Measurements from ENCODE around the gene DMRT3.

DMRT3 gene

GRCh38 chr9:1005043-1005667 is 28.7 kb downstream of the DMRT3 start:
- no peak for DNase-seq

GRCh38 chr9:1007312-1007711 is 30.9 kb downstream of the DMRT3 start:
- no peak for DNase-seq

GRCh38 chr9:1008216-1008615 is 31.8 kb downstream of the DMRT3 start:
- DNase-seq, result no peak

GRCh38 chr9:1009101-1009707 is 32.7 kb downstream of the DMRT3 start:
- DNase-seq, result peak; percentile 53

DNA sequence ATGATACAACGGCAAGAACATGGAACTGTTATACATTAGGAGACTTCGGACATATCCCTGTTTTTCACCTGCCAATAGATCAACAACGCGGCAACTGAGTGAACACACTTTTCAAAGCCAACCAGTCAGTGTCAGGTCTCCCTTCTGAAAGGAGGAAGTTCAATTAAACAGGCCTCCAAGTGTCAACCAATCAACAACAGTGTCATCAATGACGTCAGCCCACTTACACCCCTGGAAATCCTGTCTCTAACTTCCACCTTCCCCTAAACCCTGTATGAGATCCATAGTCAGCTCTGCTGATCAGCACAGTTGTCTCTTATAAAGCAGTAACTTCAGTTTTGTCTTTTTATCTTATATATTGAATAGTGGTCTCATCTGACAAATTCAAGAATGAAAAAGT is 36.6 kb downstream of the DMRT3 start:
- DNase-seq, result no peak

- DNase-seq, result no peak
Measured at GRCh38 chr9:1014225-1014624, 37.8 kb downstream of the DMRT3 start.

- no peak for DNase-seq
Measured at GRCh38 chr9:1014640-1015039, 38.2 kb downstream of the DMRT3 start.

GRCh38 chr9:1018121-1018520 is 41.7 kb downstream of the DMRT3 start:
- no peak for DNase-seq

DNA sequence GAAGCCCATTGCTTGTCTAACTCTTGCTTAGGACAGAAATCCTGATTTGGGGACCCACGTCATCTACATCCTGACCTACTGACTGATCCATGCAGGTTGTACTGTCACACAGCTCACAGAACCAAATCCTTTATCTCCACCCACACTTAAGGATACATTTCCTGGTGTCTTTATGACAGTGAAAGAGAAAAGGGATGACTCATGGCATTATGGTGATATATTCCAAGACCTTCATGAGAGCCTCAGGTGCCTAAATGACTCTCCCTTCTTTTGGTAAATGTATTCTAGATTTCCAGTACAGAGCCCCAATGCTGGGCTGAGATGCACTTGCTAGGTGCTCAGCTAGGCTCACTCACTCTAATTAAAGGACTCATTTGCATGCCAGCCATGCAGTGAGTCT is 47.7 kb downstream of the DMRT3 start:
- no peak for DNase-seq

DNA sequence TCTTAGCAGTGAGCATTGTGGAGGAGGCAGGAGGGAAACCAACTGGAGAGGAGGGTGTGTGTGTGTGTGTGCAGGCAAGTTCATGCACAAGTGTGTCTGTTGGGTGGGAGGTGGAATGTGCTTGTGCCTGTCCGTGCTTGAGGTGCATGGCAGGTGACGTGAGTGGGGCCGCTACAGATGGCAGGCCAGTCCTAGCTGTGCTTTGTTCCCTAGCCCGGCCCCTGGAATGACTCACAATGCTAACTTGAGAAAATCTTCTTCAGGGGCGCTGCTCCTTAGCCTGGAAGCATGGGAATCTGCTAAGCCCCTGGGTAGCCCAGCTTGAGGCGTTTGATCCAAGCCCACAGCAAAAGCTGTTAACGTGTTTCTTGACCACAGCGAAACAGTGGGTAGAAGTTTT is 48.7 kb downstream of the DMRT3 start:
- DNase-seq, result no peak

DNA sequence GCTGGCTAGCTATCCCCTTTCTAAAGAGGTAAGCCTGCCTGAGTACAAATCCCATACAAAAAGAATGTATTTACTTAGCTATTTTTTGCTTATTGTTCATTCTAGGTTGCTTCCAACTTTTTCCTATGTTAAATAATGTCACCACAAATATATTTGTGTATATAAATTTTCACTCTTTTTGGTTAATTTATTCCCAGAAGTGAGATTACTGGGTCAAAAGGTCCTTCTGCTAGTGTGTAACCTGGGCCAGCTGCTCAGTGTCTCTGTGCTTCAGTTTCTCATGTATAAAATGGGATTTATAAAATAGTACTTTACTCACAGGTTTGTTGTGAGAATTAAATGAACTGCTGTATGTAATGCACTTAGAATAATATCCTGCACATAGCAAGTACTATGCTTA is 49.8 kb downstream of the DMRT3 start:
- no peak for DNase-seq

DNA sequence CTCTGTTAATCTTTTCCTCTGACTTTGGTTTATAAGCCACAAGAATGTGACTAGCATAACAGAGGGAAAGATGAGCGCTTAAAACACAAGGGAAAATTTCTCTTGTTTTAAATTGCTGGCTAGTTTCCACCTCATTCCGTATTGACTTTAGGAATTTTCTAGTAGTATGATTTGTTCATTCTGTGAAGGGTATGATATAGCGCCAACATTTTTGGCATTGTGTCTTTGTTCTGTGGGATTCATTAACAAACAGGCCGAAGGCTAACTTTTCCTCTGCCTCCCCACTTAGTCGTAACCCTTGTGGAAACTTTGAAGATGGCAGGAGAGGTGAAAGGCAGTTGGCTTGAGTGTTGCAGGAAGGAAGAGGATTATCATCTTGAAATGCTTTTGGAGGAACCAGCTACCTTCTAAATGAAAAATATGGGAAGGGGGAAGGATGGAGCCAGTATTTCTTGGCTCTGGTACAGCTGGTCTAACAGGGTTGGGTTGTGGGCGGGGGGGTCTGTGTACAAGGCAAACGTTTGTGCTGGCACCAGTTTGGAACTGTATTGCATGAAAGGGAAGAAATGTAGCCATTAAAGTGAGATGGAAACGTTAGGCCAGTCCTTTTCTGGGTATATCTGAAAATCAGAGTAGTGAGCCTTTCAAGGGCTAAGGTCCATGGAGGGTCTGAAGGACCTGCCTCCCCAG is 52.2 kb downstream of the DMRT3 start:
- no peak for DNase-seq

DNA sequence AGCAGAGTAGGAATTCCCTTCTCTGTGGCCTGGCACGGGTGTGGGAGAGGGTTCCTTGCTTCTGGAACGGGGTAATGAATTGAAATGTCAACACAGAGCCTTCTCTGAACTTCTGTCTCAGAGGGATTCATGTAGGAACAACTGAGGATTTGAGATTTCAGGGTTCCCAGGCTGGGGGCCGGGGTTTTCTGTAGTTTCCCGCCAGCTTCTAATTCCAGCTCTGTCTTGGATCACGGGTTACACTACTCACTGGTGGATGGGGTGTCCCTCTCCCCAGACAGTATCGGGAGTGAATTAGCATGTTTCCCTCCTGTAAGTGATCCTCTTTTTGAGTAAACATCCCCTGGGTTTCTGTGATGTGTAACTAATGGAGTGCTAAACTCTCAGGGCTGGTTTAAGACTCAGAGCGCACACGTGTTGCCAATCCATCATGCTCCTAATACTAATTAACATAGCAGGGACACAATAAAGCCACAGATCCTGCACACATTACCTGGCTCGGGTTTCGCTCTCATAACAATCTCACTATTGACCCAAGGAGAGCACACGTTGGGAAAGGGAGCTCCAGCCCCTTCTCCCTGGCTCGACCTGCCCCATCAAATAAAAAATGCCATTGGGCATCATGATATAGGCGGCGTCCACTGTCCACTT is 55.6 kb downstream of the DMRT3 start:
- no peak for DNase-seq

GRCh38 chr9:1034271-1034670 is 57.8 kb downstream of the DMRT3 start:
- no peak for DNase-seq

GRCh38 chr9:1039589-1039988 is 63.1 kb downstream of the DMRT3 start:
- no peak for DNase-seq

All from T1000 (cell line).